Measurements from ENCODE around the gene CHD2.

- TF ChIP-seq NR1H2 (CRISPR knock-in tag; IDR thresholded peaks at IDR 0.05) (no peak), JUN (CRISPR knock-in tag; IDR thresholded peaks at IDR 0.05) (no peak), ZNF512 (CRISPR knock-in tag; IDR thresholded peaks at IDR 0.05; ENCODE audit: borderline replicate concordance) (no peak), CTCF (IDR thresholded peaks at IDR 0.05) (no peak)
These were observed 148.6 kb downstream of the CHD2 start for GRCh38 chr15:93048759-93049161.

Measured in WTC11 (cell line).